ENCODE data around the gene AARS2. TPM values are rescaled to one million over a fixed set of nuclear protein-coding genes. Genes with fewer than 3 reads are reported as not detected.
"Not testable (repeated sequence)": the region's sequence is repeated elsewhere in the genome, so short reads cannot be mapped to it uniquely, and the experiment has no call there.

AARS2 gene
- total RNA-seq, result 17.5 and 23.6 TPM in 2 replicates

DNA sequence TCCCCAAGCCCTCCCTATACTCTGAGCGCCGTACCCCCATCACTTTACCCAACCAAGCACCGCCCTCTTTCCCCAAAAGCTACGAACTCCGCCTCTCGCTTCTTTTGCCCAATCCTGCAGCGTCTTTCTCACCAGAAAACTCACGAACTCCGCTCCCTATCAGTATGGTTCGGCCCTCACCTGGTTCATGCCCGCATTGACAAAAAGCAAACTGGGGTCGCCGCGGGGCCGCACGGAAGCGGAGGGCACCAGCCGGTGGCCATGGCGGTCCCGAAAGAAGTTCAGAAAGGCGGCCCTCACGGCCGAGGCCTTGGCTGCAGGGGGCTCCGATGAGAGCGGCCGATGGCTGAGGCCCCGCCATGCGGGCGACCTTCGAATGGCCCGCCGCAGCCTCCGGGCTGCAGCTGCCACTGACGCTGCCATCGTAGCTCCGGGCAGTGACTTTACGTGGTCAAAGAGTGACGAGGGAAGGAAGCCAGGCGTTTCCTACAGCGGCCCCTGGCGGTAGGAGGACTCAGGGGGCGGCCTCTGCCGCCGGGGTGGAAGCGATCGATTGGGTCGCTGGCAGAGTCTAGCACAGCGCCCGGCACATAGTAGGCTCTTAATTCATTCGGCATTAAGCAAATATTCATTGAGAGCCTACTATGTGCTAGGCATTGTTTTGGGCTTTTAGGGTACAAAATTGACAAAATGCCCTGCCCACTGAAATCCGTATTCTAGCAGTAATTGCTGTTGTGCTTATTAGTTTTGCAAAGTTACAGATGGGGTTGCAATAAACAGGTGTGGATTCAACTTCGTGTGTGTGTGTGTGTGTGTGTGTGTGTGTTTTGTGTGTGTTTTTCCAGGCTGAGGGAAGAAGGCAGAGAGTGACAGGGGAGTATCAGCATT is at the start of gene AARS2:
Gene AARS2, minus strand, starts transcription at position 447 of the 888 bp plus-strand sequence. Its CDS starts 24 bp downstream, at position 423.
- DNase-seq, result peak; percentile 92

DNA sequence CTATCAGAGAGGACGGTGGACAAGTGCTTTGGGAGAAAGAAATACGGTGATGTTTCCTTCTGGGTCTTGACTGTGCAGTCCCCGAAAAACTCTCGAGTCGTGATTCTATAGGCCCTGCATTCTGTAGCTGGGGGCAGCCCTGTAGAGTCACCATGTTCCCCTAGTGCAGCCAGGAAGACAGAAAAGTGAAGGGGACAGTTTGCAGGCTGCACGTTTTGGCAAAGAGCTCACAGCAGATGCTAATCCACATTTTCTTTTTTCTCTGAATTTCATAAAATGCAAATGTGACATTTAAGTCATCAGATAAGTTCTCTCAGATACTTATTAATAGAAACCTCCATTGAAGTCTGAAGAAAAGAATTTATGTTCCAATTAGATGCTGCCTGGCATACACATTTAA is 48.8 kb upstream of the AARS2 start:
- DNase-seq, result no peak

DNA sequence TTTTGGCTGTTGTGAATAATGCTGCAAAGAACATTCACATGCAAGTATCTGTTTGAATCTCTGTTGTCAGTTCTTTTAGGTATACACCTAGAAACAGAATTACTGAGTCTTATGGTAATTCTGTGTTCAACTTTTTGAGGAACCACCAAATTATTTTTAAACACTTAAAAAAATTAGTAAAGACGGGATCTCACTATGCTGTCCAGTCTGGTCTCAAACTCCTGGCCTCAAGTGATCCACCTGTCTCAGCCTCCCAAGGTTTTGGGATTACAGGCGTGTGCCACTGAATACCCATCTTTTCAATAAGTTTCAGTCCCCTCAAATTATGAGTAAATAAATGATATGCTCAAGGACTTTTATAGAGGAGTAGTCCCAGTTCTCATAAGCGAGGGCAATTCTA is 46.8 kb upstream of the AARS2 start:
- DNase-seq, result no peak

DNA sequence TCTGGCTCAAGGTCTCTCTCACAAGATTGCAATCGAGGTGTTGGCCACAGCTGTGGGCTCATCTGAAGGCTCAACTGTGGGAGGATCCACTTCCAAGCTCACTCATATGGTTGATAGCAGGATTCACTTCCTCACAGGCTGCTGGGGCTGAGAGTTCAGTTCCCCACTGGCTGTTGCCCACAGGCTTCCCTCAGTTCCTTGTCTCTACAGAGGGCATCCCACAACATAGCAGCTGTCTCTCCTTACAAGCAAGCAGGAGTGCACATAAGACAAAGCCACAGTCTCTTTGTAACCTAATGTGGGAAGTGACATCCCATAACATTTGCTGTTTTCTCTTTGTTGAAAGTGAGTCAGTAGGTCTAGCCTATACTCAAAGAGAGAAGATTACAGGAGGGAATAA is 43.3 kb upstream of the AARS2 start:
- no peak for DNase-seq

DNA sequence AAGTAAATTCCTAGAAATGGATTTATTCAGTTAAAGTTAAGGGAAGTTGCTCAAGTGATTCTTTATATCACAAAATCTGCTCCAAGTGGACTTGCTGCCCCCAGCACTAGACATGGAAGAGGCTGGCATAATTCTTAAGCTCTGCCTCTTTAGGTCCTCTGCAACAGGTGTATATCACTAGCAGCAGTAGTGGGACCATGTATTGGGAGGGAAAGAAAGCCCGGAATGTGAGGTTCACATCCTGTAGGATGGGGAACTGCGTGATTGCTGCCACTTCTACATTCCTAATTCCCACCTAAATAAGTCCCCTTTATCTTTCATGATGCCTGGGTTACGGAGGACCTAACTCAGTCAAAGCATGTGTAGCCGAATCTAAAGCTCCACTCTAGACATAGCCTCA is 42.5 kb upstream of the AARS2 start:
- DNase-seq, result no peak

DNA sequence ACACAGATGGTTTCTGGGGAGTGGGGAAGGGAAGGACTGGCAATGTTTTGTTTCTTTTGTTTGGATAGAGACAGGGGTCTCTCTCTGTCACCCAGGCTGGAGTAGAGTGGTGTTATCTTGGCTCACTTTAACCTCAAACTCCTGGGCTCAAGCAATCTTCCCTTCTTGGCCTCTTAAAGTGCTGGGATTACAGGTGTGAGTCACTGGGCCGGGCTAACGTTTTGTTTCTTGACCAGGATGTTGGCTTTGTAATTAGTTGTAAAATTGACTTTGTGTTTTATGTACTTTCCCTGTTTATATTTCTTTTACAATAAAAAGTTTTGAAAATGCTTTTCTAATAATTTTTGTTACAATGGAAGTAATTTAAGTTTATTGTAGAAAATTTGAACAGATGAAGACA is 40.2 kb upstream of the AARS2 start:
- no peak for DNase-seq

DNA sequence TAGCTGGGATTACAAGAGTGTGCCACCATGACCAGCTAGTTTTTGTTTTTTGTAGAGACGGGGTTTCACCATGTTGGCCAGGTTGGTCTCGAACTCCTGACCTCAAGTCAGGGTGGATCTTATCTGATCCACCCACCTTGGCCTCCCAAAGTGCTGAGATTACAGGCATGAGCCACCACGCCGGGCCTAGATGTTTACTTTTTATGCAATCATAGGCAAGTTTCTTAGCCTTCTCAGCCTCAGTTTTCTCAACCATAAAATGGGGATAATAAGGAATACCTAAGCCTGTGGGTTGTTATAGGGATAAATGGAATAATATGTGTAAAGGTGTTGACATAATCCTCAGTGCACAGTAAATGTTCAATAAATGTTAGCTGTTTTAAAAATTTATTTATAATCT is 39.1 kb upstream of the AARS2 start:
- no peak for DNase-seq

DNA sequence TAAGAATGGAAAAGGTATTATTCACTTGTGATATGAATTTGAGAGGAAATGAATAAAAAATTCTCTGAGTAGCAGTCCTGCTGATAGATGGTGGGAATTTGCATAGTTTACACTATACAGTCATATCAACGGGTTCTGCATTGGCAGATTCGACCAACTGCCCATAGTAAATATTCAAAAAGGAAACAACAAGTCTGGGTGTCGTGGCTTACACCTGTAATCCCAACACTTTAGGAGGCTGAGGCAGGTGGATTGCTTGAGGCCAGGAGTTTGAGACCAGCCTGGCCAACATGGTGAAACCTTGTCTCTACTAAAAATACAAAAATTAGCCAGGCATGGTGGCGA is 37.5 kb upstream of the AARS2 start:
- not testable (repeated sequence) for DNase-seq

DNA sequence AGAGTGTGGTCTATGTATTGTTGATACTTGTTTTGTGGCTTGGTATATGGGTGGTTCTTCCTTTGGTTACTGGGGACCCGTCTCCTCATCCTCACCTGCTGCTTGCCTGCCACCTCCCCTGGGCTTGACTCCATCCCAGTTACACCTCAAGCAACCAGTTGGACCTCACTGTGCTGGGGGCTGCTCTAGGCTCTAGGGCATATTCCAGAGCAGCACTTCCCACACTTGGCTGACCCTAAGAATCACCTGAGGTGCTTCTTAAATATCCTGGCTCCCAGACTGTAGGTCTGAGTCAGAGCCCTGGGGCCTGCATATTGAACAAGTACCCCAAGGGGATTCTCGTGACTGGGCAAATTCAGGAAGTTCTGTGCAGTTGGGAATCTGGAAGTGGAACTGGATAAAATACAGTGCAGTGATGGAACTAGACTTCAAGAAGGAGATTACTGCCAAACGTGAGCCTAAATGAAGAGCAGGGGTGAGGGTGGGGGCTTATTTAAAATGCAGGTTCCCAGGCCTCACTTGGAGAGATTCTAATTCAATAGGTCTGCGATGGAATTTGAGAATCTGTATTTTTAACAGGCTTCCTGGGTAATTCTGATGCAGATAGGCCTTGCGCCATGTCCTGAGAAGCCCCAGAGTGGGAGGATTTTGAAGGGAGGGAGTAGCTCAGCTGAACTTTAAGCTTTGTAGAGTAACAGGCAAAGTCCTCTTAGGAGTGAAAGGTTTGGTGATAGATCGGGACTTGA is 36.9 kb upstream of the AARS2 start:
- DNase-seq, result no peak

DNA sequence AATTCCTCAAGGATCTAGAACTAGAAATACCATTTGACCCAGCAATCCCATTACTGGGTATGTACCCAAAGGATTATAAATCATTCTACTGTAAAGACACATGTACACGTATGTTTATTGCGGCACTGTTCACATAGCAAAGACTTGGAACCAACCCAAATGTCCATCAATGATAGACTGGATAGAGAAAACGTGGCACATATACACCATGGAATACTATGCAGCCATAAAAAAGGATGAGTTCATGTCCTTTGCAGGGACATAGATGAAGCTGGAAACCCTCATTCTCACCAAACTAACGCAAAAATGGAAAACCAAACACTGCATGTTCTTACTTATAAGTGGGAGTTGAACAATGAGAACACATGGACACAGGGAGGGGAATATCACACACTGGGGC is 33.7 kb upstream of the AARS2 start:
- not testable (repeated sequence) for DNase-seq

DNA sequence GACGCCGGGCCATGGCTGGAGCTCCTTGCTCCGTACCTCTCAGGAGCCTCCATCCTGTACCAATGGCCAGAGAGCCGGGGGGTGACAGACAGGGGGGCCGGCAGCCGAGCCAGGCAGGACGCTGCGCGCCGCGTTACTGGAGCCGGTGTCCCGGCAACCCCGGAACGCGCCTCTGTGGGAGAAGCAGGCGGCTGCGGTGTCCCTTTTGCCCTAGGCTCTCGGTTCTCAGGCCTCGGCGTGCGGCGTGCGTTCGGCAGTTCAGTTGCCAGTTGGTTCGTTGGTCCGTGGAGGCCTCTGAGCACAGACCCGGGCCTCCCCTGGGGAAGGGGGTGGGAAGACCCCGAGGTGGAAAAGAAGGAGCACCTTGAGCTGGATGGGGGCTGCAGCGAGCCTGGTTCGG is 29.3 kb upstream of the AARS2 start, which contains the start of gene SPATS1:
Gene SPATS1, plus strand, starts transcription at position 162 of the 400 bp plus-strand sequence. CDS start 446 bp downstream, outside the sequence.
- no peak for DNase-seq

DNA sequence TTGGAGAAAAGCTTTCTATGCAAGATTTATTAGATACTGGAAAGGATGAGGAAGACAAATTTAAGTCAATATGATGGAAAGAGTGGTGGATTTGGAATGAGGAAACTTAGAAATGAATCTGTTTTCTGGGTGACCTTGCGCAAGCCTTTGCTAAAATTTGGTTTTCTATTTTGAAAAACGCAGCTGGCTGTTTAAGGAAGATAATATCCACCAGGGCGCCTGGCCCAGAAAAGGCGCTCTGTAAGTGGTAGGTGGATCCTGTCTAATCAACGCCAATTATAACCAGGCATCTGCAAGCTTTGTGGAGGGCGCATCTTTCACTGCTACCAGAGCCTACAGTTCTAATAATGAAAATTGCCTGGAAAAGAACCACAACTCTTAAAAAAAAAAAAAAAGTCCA is 28.9 kb upstream of the AARS2 start:
- DNase-seq, result no peak

DNA sequence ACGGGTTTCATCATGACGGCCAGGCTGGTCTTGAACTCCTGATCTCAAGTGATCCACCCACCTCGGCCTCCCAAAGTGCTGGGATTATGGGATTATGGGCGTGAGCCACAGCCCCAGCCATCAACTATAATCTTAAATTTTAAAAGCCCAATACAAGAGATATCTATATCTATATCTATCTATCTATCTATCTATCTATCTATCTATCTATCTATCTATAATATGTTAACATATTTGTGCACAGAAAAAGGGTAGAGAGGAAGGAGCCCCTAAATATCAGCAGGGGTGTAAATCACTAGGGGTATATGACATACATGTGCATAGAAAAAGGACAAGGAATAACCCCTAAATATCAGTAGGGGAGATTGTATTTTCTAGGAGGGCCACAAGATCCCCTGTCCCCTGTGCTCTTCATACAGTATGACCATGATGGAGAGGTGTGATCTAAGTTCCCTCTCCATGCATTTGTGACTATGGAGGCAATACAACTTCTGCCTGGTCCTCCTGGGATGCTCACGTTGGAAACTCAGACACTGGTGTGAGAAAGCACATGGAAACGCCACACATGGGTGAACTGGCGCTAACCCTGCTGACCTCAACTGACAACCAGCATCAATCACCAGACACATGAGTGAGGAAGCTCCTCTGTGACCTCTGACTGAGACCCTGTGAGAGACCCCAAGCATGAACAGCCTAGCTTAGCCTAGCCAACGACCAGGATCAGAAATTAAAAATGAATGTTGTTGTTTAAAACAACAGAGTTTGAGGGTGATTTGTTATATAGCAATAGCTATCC is 28.1 kb upstream of the AARS2 start:
- no peak for DNase-seq

DNA sequence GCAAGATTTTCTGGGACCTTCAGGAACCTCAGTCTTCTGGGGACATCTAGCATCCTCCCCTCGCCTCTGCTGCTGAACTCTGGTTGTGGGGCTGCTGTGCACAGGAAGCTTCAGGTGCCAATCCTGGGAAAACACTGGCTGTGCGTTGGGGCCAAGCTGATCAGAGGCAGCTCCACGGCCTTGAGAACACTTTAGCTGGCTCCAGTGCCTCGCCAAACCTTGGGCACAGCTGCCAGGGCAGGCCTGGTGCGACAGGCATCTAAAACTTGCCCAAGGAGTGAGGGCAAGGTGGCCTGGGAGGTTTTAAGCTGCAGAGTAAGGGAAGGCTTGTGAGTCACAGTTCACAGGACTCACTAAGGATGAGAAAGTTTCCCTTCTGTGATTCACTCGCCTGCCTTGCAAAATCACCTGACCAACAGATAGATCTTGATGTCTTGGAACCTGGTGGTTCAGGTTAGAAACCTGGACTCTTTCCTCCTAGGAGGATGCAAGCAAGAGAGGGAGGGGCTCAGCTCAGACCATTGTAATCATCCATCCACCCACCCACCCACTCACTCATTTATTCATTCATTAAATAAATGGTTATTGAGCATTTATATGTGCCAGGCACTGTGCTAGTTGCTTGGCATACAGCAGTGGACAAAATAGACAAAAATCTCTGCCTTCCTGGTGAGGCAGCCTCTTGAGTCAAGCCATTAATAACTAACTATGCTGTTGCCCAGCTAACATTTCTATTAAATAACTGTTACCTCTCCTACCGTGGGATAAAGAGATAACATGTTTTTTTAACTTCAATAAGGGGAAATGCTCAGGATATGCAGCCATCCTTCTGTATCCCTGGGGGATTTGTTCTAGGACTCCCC is 26.8 kb upstream of the AARS2 start:
- DNase-seq, result peak; percentile 13

DNA sequence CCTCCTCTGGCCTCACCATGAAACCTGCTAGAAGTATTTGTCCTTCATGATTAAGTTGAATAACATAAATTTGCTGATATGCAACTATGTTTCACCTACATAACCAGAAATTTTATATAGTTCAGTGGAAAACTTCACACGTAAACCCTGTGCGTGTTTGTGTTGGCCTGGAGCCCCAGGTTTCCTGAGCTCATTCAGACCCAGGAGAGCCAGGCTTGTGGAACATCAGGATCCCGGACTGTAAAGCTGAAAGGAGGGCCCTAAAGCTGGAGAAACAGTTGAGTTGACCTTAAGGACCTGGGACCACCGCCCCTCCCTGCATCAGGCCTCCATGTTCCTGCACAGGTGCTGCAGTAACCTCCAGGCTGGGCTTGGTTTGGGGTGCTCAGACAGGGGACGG is 26.2 kb upstream of the AARS2 start:
- peak; percentile 19 for DNase-seq

DNA sequence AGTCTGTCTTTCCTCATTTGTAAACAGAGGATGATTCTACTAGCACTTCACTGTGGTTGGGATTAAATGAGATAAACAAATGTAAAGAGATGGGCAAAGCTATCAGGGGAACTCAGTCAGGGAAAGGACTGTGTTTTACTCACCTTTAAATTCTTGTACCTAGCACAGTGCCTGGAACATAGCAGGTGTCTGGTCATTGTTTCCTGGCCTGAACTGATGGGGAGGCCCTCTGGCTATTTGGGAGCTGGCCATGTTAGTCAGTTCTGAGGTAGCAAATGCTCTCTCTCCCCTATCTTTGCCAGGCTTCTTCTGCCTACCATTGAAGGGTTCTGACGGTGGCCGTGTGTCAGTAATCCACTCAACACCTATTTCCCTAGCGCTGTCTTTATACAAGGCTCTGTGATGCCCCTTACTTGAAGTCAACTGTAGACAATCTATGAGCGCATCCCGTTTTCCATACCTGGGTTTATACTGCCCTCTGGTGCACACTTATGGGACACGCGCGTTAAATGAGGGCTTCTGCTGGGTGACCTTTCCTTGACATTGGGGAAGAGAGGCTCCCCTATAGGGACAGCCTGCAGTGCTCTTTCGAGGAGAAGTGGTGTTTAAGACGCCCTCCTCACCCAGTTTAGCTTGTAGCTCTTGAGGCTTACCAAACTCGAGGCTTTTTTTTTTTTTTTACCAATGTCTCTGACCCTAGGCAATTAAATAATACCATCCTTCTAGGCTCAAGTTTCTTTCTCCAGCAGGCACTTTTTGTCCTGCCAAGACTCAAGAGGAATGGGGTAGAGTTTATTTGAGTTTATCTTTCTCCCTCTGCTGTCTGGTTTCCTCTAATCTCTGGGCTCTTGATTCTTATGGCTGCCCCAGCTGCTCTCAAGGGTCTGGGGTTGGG is 25.3 kb upstream of the AARS2 start:
- DNase-seq, result peak; percentile 80

DNA sequence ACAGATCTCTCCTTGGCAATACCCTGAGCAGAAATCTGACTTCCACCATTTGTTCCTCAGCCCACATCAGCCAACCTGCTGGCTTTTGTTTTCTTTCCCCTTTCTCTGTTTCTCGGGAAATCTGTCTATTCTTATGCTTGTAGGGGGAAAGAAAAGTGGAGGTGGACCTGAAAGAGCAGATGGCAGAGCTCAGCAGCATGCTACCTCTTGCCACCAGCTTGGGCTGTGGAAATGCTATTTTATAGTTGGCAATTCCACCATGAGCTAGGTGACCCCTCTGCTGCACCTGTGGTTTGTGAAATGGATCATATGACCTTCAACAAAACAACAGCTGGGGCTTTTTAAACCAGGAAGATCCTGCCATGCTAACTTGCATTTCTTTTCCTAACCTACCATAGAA is 22.5 kb upstream of the AARS2 start:
- DNase-seq, result no peak

DNA sequence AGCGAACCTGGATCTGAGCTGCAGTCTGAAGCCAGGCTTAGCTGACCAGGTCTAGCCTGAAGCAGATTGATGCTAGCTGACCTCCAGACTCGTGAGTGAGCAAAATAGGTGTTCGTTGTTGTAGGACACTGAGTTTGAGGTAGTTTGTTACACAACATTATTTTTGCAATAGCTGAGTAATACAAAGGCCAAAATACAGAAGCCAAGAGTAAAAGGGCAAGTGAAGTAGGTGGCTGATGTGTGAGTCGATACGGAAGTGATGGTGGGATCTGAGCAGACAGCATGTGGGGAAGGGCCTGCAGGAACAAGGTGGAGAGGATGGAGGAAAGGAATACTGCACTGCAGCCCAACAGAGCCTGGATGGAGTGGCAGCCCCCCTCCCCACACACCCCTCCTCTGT is 20.8 kb upstream of the AARS2 start:
- no peak for DNase-seq

DNA sequence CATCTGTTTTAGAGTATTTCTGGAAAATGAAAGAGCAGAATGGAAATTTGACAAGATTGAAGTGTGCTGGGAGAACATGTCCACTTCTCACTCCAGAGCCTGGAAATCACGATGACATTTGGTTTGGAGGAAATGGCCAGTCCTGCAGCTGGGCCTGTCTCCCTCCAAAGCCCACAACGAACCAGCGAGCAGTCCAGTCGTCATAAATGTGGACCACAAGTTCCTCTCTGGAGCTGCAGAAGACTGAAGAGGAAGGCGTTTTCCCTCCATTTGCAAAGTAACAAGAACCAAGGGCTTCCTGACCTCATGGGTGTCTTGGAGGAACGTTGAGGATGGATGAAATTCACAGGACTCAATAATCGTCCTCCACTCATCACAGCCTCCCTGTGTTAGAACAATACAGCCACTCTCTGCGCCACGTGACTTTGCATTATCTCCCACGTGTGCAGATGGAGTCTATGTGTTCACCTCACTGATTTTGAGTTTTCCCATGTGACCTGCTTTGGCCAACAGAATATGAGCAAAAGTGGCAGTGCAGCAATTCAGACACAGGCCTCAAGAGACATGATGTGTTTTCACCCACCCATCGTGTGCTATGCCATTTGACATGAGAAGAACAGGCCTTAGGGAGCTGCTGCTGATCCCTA is 20.2 kb upstream of the AARS2 start:
- no peak for DNase-seq

DNA sequence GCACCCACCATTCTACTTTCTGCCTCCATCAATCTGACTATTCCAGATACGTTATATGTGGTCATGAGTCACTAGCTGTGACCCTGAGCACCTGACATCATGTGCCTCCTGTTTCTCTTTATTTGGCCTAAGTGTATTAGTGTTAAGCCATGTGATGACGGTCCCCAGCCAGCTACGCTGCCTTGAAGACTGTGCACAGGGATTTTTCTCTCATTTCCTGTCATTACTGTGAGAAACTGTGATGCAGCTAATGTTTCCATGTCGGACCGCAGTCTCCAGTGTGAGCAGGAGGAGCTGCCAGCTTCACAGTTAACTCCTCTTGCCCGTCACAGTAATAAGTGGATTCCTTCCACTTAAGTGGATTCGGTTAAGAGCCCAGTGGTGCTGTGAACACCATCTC is 19.4 kb upstream of the AARS2 start:
- DNase-seq, result peak; percentile 5

DNA sequence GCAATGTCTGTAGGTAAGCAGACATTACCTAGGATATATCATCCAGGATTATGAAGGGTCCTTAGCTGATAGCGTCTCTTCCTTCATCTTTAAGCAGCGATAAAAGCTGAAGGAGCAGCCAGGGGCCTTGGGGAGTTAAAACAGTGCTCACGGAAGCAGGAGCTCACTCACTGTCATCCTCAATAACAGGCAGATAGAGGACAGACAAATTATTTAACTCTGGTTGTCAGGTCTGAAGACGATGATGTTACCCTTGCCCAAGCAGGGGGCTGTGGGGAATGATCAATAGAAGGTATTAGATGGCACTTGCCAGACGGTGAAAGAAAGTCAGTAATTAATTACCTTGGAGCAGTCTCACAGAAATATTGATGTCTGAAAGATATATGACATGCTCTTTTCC is 16.7 kb upstream of the AARS2 start:
- no peak for DNase-seq
